Fibroblast of lung (primary cell): ENCODE results near the gene RNF19B.

ENCODE experiments used
- EZH2 ChIP-seq: IDR thresholded peaks from 2 replicates; pipeline ENCODE4 v1.5.1; 2012; ENCODE audit warnings: low read length, control low read depth, mild to moderate bottlenecking; ENCODE audit errors: missing control alignments
- TF ChIP-seq, protein P1 (sequence below), 2 donors: IDR thresholded peaks in 1 of 2; conservative IDR thresholded peaks in 1 of 2; 1 replicate in 1 of 2; 2 replicates in 1 of 2; pipeline ENCODE4 v1.5.1; 2011 to 2012; ENCODE audit warnings: low read length in 2 of 2, control low read depth in 1 of 2, inconsistent platforms in 1 of 2, low read depth in 1 of 2, mild to moderate bottlenecking in 1 of 2

DNA sequence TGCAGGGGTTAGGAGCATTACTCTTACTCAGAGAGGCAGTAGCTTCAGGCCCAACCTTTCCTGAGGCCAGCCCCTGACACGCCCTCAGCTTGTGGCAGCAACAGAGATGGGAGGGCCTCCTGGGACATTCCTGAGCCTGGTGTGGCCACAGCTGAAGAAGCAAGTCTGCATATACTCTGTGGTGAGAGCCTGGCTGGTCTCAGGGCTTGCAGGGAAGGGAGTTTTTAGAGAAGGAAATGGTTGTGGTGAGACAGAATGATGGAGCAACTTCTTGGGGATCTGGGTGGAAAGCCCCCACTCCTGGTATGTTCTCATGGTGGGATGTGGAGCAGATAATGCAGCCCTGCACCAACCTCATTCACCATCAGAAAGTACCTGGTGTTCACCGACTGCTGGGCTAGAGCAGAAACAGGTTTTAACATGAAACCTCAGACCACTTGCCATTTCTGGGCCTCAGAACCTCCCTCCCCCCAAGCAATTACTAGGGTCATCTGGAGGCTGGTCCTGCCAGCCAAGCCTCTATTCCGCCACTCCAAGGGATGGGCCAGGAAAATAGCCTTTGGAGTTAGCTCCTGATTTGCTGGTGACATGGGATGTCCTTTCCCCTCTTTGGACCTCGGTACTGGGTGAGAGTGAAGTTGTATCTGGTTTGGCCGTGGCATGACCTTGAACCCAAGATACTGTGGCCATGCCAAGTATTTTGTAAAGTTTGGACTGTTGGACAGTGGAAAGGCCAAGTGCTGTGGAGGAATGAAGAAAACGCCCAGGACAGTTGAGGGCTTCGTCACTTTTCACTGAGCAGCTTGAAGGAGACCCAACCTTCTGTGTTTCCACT lies 28.1 kb upstream of the RNF19B start:
- TF ChIP-seq, protein P1, sequence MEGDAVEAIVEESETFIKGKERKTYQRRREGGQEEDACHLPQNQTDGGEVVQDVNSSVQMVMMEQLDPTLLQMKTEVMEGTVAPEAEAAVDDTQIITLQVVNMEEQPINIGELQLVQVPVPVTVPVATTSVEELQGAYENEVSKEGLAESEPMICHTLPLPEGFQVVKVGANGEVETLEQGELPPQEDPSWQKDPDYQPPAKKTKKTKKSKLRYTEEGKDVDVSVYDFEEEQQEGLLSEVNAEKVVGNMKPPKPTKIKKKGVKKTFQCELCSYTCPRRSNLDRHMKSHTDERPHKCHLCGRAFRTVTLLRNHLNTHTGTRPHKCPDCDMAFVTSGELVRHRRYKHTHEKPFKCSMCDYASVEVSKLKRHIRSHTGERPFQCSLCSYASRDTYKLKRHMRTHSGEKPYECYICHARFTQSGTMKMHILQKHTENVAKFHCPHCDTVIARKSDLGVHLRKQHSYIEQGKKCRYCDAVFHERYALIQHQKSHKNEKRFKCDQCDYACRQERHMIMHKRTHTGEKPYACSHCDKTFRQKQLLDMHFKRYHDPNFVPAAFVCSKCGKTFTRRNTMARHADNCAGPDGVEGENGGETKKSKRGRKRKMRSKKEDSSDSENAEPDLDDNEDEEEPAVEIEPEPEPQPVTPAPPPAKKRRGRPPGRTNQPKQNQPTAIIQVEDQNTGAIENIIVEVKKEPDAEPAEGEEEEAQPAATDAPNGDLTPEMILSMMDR (conservative IDR thresholded peaks at IDR 0.05 in 1 of 2, IDR thresholded peaks at IDR 0.05 in 1 of 2; ENCODE audit: low read depth in 1 of 2, low read length in 2 of 2): no peak
- TF ChIP-seq EZH2: no peak
